Activated naive CD4-positive, alpha-beta T cell treated with anti-CD3 and anti-CD28 coated beads, Interleukin-2, amount 50 U/mL, for 72 hours (primary cell): ENCODE results near the gene MAGI2. TPM values are rescaled to one million over a fixed set of nuclear protein-coding genes. Genes with fewer than 3 reads are reported as not detected.

Experiments used
- ATAC-seq, 2 donors: fragments of 150-1000 bp; cut with Tn5 transposase; 2 replicates each; pipeline ENCODE4 v1.10.0; 2021; ENCODE audit warnings: mild to moderate bottlenecking in 2 of 2, moderate library complexity in 2 of 2
- DNase-seq, 2 donors: peaks; one replicate each; pipeline ENCODE4 v3.0.0; 2021 to 2022; ENCODE audit warnings: low spot score in 2 of 2
- H3K27ac Mint-ChIP-seq, 2 donors: one replicate each; pipeline ENCODE4 v1.8.0; 2022; ENCODE audit warnings: mild to moderate bottlenecking in 2 of 2, mixed read lengths in 2 of 2
- H3K36me3 Mint-ChIP-seq, 2 donors: one replicate each; pipeline ENCODE4 v1.8.0; 2022; ENCODE audit warnings: mixed read lengths in 2 of 2
- H3K9me3 Mint-ChIP-seq, 2 donors: one replicate each; pipeline ENCODE4 v1.8.0; 2022; ENCODE audit warnings: mixed read lengths in 2 of 2
- total RNA-seq, 2 donors: library from RNA; stranded (reverse); gene quantifications; one replicate each; pipeline ENCODE4 v1.2.3, GENCODE V29; 2022

The MAGI2 gene
- total RNA-seq, 2 donors from 2014 or later: 0.16 TPM; not detected in 1

DNA sequence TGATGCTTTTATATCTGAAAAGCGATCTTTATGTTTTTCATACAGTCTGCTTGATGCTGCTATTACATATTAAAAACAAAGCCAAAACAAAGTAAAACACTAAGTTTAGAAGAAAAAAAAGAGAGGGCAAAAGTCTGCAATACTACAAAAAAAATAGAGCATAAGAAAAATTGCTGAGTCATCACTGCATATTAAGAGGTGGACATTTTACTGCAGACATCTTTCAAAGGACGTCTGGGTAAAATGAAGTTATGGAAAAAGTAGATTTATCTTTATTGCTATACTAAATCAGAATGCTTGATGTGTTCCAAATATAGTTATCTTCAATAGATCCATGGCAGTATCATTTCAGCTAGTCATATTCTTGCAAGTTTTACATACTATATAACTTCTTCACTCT is 172.0 kb downstream of the MAGI2 start:
- no peak for ATAC-seq
- Mint-ChIP-seq H3K9me3 (peaks cover 4 to 10% of the 10 kb centered on the region in 2 donors), H3K36me3 (no peaks in the 10 kb centered on the region), H3K27ac (no peak overlapping the region)
- DNase-seq: no peak

DNA sequence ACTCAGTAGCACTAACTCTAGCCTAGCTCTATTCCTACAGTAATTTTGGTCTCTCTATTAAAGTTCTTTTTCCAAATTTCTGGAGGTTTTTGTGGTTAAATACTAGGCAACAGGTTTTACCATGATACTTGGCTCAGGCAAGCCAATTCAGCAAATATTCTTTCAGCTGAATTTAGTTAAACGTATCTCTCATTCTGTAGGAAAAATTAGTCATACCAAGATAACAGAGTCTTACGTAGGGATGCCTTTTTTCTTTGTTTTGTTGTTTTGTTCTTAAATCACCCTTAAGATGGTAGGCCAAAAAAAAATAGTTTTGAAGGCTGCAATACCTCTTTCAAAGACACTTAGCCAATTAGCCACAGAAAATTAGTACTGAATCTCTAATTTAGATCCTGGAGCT is 180.5 kb downstream of the MAGI2 start:
- H3K36me3 Mint-ChIP-seq: no peaks in the 10 kb centered on the region
- H3K27ac Mint-ChIP-seq: no peak overlapping the region
- no peak for ATAC-seq
- no peak for DNase-seq
- H3K9me3 Mint-ChIP-seq: peaks cover 0 to 3% of the 10 kb centered on the region in 2 donors

- ATAC-seq: no peak
Observed at GRCh38 chr7:79272066-79272669, 181.3 kb downstream of the MAGI2 start.

GRCh38 chr7:79268730-79269129 is 184.7 kb downstream of the MAGI2 start:
- Mint-ChIP-seq H3K9me3 (no peaks in the 10 kb centered on the region), H3K27ac (no peak overlapping the region), H3K36me3 (no peaks in the 10 kb centered on the region)
- DNase-seq: no peak
- no peak for ATAC-seq

More at GRCh38 chr7:79272066-79272669, 181.3 kb downstream of the MAGI2 start:
- Mint-ChIP-seq H3K27ac (no peak overlapping the region), H3K9me3 (peaks cover 0 to 3% of the 10 kb centered on the region in 2 donors), H3K36me3 (no peaks in the 10 kb centered on the region)
- no peak for DNase-seq

DNA sequence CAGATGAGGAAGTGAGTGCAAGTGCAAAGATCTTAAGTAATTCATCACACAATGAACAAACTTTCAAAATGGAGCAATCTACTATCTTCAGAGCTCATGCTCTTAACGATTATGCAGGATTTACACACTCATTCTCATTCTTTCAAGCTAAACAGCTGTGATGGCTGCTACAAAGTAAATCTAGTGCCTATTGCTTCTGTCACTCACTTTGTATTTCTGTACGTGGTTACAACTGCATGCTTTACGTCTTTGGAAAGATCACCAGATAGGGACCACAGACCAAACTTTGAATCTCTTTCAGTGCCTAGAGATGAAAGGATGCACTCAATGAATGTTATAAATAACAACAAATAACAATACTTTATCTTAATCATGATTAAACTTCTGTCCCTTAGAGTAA is 194.6 kb downstream of the MAGI2 start:
- no peak overlapping the region for H3K27ac Mint-ChIP-seq
- ATAC-seq (no peak), DNase-seq (no peak)
- H3K9me3 Mint-ChIP-seq: peaks cover 4 to 5% of the 10 kb centered on the region in 2 donors
- H3K36me3 Mint-ChIP-seq: no peaks in the 10 kb centered on the region

- no peak for ATAC-seq
- H3K9me3 Mint-ChIP-seq: peaks cover 4 to 5% of the 10 kb centered on the region in 2 donors
- no peak overlapping the region for H3K27ac Mint-ChIP-seq
- no peaks in the 10 kb centered on the region for H3K36me3 Mint-ChIP-seq
- no peak for DNase-seq
Observed at GRCh38 chr7:79257959-79258358, 195.5 kb downstream of the MAGI2 start.

DNA sequence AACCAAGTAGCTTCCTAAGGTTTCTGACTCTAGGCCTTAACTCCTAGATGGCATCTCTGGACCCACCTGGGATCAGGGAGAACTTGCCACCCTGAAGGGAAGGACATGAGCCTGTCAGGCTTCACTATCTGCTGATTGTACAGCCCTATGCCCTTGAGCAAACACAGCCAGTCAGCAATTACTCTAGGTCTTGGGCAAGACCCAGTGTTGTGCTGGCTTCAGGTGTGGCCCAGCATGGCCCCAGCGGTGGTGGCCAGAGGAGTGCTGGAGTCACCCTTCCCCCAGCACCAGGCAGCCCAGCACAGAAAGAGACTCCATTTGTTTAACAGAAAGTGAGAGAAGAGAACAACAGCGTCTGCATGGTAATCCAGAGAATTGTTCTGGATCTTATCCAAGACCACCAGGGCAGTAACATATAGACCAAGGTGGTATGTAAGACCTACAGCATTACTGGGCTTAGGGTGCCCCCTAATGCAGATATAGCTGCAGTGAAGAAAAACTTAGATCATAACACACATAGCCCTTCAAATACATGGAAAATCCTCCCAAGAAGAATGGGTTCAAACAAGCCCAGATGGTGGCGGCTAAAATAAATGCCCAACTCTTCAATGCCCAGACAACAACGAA is 207.7 kb downstream of the MAGI2 start:
- peaks cover 5 to 27% of the 10 kb centered on the region in 2 donors for H3K9me3 Mint-ChIP-seq
- no peak overlapping the region for H3K27ac Mint-ChIP-seq
- ATAC-seq: no peak
- H3K36me3 Mint-ChIP-seq: peaks cover 0 to 5% of the 10 kb centered on the region in 2 donors
- no peak for DNase-seq

GRCh38 chr7:79244482-79244881 is 209.0 kb downstream of the MAGI2 start:
- ATAC-seq: no peak
- DNase-seq: no peak
- H3K27ac Mint-ChIP-seq: no peak overlapping the region
- peaks cover 5 to 27% of the 10 kb centered on the region in 2 donors for H3K9me3 Mint-ChIP-seq
- peaks cover 0 to 5% of the 10 kb centered on the region in 2 donors for H3K36me3 Mint-ChIP-seq

- no peak for DNase-seq
Observed at GRCh38 chr7:79241288-79242060, 212.0 kb downstream of the MAGI2 start.

GRCh38 chr7:79240413-79240812 is 213.1 kb downstream of the MAGI2 start:
- Mint-ChIP-seq H3K36me3 (peaks cover 0 to 4% of the 10 kb centered on the region in 2 donors), H3K9me3 (peaks cover 5 to 12% of the 10 kb centered on the region in 2 donors), H3K27ac (no peak overlapping the region)
- ATAC-seq (no peak), DNase-seq (no peak)

More at GRCh38 chr7:79241288-79242060, 212.0 kb downstream of the MAGI2 start:
- ATAC-seq: no peak
- H3K27ac Mint-ChIP-seq: no peak overlapping the region
- H3K36me3 Mint-ChIP-seq: peaks cover 0 to 5% of the 10 kb centered on the region in 2 donors
- H3K9me3 Mint-ChIP-seq: peaks cover 5 to 21% of the 10 kb centered on the region in 2 donors

- DNase-seq: no peak
- Mint-ChIP-seq H3K36me3 (peaks cover 0 to 4% of the 10 kb centered on the region in 2 donors), H3K9me3 (peaks cover 5% of the 10 kb centered on the region in 2 donors), H3K27ac (no peak overlapping the region)
- ATAC-seq: no peak
Observed at GRCh38 chr7:79236352-79237028, 217.0 kb downstream of the MAGI2 start.

DNA sequence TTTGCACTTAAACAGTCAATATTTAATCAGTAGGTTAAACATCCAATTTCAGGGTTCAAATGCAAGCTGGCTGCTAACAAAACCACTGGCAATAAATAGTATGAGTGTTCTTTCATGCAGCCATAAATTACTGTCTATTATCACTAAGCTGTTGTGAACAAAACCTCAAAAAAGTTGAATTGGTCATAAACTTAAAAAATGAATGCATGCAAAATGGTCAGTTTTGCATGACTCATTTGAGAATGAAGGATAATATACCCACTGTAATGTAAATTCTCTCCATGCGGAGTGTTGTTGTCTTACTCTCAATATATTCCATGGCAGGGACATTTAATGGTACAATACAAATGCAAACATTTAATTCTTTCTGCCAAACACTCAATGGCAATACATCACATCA is 226.4 kb downstream of the MAGI2 start:
- no peaks in the 10 kb centered on the region for H3K36me3 Mint-ChIP-seq
- peaks cover 4 to 11% of the 10 kb centered on the region in 2 donors for H3K9me3 Mint-ChIP-seq
- no peak for DNase-seq
- ATAC-seq: no peak
- H3K27ac Mint-ChIP-seq: no peak overlapping the region

DNA sequence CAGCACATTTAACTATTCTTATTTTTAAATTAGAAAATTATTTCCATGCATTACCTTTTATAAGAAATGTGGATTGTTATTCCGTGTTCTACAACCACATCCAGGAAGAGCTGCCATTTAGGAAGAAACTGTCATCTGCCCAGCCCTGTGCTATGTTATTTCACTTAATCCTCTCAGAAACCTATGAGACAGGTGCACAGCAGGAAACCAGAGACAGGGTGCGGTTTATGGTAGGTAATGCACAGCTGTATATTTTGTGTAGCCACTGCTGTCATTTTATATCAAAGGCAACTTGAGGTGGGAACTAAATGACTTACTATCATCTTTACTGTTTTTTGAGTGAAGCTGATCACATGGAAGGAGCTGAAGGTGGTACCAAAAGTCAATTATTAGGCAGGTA is 232.3 kb downstream of the MAGI2 start:
- no peak overlapping the region for H3K27ac Mint-ChIP-seq
- H3K36me3 Mint-ChIP-seq: no peaks in the 10 kb centered on the region
- H3K9me3 Mint-ChIP-seq: peaks cover 4 to 7% of the 10 kb centered on the region in 2 donors
- ATAC-seq (no peak), DNase-seq (no peak)

DNA sequence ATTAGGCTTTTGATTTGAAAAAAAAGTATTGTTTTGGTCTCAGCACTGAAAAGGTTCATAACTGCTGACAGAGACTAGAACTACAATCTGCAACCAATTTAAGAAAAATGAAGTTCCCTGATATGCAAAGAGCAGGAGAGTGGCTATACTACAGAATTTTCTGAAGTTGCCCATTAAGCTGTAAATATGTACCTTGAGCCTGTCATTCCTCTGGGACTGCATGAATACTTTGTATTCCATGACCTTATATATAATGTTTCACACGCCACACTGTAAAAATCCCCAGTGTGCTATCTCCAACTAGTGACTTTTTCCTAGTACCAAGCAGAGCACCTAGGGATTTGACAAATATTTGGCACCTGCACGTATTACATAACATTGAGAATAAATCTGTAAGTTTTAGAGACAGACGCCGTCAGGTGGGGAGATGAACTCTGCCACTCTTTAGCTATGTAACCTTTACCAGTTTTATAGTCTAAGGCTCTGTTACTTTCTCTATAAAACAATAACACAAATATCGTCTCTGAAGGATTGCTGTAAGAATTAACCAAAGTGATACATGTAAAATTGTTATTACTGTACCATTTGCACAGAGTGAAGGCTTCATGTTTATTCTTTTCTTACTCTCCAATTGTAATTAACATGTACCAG is 235.4 kb downstream of the MAGI2 start:
- H3K36me3 Mint-ChIP-seq: no peaks in the 10 kb centered on the region
- H3K27ac Mint-ChIP-seq: no peak overlapping the region
- ATAC-seq (no peak), DNase-seq (no peak)
- peaks cover 6 to 12% of the 10 kb centered on the region in 2 donors for H3K9me3 Mint-ChIP-seq

DNA sequence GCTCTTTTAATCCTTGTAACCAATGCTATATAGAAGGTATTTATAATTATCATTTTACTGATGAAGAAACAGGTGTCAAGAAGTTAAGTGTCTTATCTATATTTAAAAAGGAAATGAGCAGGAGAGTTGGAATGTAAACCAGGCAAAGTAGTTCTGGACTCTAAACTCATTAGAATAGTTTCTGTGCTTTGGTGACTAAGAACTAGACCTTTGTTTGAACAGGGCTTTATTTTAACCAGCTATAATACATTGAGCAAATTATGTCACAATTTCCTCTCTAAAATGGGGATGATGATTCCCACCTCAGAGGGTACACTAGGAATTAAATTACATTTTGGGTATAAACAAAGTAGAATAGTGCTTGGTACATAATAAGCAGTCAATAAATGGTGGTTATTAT is 236.0 kb downstream of the MAGI2 start:
- Mint-ChIP-seq H3K27ac (no peak overlapping the region), H3K9me3 (peaks cover 6 to 12% of the 10 kb centered on the region in 2 donors)
- ATAC-seq: no peak

GRCh38 chr7:79216236-79216635 is 237.2 kb downstream of the MAGI2 start:
- H3K9me3 Mint-ChIP-seq: peaks cover 6 to 12% of the 10 kb centered on the region in 2 donors
- ATAC-seq (no peak), DNase-seq (no peak)
- H3K36me3 Mint-ChIP-seq: no peaks in the 10 kb centered on the region
- no peak overlapping the region for H3K27ac Mint-ChIP-seq

More for the DNA sequence above, 236.0 kb downstream of the MAGI2 start:
- no peak for DNase-seq
- H3K36me3 Mint-ChIP-seq: no peaks in the 10 kb centered on the region
